DMS 273 (cell line): ENCODE results near the gene SHISA9.

Experiments
- DNase-seq: peaks from one replicate; lab custom pipeline; 2025; ENCODE audit not compliant: unreplicated experiment; lab: John Stamatoyannopoulos, UW

The SHISA9 gene

GRCh38 chr16:13012601-13013000, 111.2 kb downstream of the SHISA9 start:
- DNase-seq, result no peak

GRCh38 chr16:13013043-13013442, 111.6 kb downstream of the SHISA9 start:
- DNase-seq, result no peak

- no peak for DNase-seq
Measured at GRCh38 chr16:13014476-13014875, 113.1 kb downstream of the SHISA9 start.

GRCh38 chr16:13018026-13018425, 116.6 kb downstream of the SHISA9 start:
- DNase-seq, result no peak

GRCh38 chr16:13021996-13022395, 120.6 kb downstream of the SHISA9 start:
- no peak for DNase-seq

GRCh38 chr16:13029786-13030185, 128.4 kb downstream of the SHISA9 start:
- DNase-seq, result no peak

GRCh38 chr16:13030769-13031168, 129.4 kb downstream of the SHISA9 start:
- no peak for DNase-seq

- no peak for DNase-seq
Measured at GRCh38 chr16:13032911-13033310, 131.5 kb downstream of the SHISA9 start.

- DNase-seq, result peak; percentile 63
Measured at GRCh38 chr16:13036600-13036999, 135.2 kb downstream of the SHISA9 start.

GRCh38 chr16:13038591-13038990, 137.2 kb downstream of the SHISA9 start:
- no peak for DNase-seq

- DNase-seq, result no peak
Measured at GRCh38 chr16:13039526-13039925, 138.1 kb downstream of the SHISA9 start.

GRCh38 chr16:13041180-13041579, 139.8 kb downstream of the SHISA9 start:
- DNase-seq, result no peak

GRCh38 chr16:13041646-13042290, 140.4 kb downstream of the SHISA9 start:
- peak; percentile 15 for DNase-seq

- no peak for DNase-seq
Measured at GRCh38 chr16:13042291-13042685, 140.9 kb downstream of the SHISA9 start.

- no peak for DNase-seq
Measured at GRCh38 chr16:13046061-13046821, 144.8 kb downstream of the SHISA9 start.

GRCh38 chr16:13047276-13047675, 145.9 kb downstream of the SHISA9 start:
- no peak for DNase-seq

GRCh38 chr16:13049688-13050087, 148.3 kb downstream of the SHISA9 start:
- DNase-seq, result no peak

GRCh38 chr16:13052431-13052830, 151.0 kb downstream of the SHISA9 start:
- peak; percentile 84 for DNase-seq

- DNase-seq, result no peak
Measured at GRCh38 chr16:13055480-13055879, 154.1 kb downstream of the SHISA9 start.

- no peak for DNase-seq
Measured at GRCh38 chr16:13056607-13057006, 155.2 kb downstream of the SHISA9 start.

- DNase-seq, result no peak
Measured at GRCh38 chr16:13060932-13061331, 159.5 kb downstream of the SHISA9 start.

GRCh38 chr16:13061691-13062090, 160.3 kb downstream of the SHISA9 start:
- no peak for DNase-seq

GRCh38 chr16:13062219-13062618, 160.8 kb downstream of the SHISA9 start:
- no peak for DNase-seq
